H1 (cell line): ENCODE results near the gene SNX7. TPM values are rescaled to one million over a fixed set of nuclear protein-coding genes. Genes with fewer than 3 reads are reported as not detected.

Experiments
- CHD7 ChIP-seq: fragments of 300-600 bp; sonication (generic); IDR thresholded peaks from 2 replicates; pipeline ENCODE4 v1.7.1; 2012; ENCODE audit warnings: low read length, moderate library complexity, mild to moderate bottlenecking, inconsistent platforms; ENCODE audit not compliant: insufficient replicate concordance
- polyA plus RNA-seq, 7 experiments: library from polyadenylated mRNA; depleted of rRNA in 3 of 7; stranded (reverse) in 5 of 7; unstranded in 2 of 7; fragments of >200 nt in 5 of 7; fragments of 200-250 nt in 2 of 7; gene quantifications; 1 replicate in 5 of 7; 2 replicates in 1 of 7; 4 replicates in 1 of 7; pipeline versions ENCODE4 v1.2.1 to v1.2.3, GENCODE V29; 2011 to 2013; ENCODE audit warnings: missing spikeins in 2 of 7, mixed read lengths in 2 of 7
- total RNA-seq: library from RNA; stranded (reverse); fragmentation: NEBNext Ultra II Directional; extraction: Animal tissue kit (Norgen Biotek cat#: 25700); gene quantifications from 2 replicates; pipeline ENCODE4 v1.2.1, GENCODE V29; 2021

Gene SNX7
- total and polyA plus RNA-seq, 2 of the 8 experiments (the other 6 are each of a cell fraction or from before 2014, with no cell fraction given) = 9.2 to 23.8 TPM

GRCh38 chr1:98706173-98706843 lies 44.8 kb downstream of the SNX7 start (continued):
- no peak for TF ChIP-seq CHD7
